WTC11 (cell line): ENCODE measurements around the gene NECAB2.

Experiments used
- CBFB ChIP-seq: sonication (generic); formaldehyde crosslinking; IDR thresholded peaks from 2 replicates; pipeline ENCODE4 v1.8.1; 2022; ENCODE audit warnings: mild to moderate bottlenecking, low read depth, missing genetic modification reagents
- JUN ChIP-seq: sonication (generic); formaldehyde crosslinking; IDR thresholded peaks from 2 replicates; pipeline ENCODE4 v1.8.0; 2023; ENCODE audit warnings: mild to moderate bottlenecking, missing genetic modification reagents
- TF ChIP-seq, protein P1 (sequence below): fragments of 200-600 bp; IDR thresholded peaks from 2 replicates; pipeline ENCODE4 v1.8.0; 2022; ENCODE audit warnings: antibody characterized with exemption

DNA sequence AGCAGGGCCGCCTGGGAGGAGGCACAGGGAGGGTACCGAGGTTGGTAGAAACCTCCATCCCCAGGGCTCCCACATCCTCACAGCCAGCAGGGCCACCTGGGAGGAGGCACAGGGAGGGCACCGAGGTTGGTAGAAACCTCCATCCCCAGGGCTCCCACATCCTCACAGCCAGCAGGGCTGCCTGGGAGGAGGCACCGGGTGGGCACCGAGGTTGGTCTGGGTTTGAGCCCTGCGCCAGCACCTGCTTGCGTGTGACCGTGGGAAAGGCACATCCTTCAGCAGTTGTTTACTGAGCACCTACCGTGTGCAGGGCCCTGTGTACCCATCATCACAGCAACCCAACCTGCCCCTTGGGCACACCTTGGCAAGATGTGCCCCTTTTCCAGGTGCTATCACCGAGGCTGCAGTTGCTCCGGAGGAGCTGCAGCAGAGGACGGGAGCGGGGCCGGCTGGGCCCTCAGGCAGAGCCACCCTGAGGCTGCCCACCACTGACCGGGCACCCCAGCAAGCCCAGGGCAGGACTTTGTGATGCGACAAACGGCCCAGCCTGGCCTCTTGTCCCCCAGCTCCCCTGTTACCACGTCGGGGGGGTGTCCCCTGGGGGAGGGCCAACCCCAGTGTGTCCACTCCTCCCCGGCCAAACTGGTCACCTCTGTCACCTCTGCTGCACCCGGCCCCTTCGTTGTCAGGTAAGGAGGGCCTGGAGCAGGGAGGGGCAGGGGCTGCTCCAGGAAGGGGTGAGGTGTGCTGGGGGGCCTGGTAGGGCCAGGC, 37.1 kb upstream of the NECAB2 start:
- TF ChIP-seq, protein P1, sequence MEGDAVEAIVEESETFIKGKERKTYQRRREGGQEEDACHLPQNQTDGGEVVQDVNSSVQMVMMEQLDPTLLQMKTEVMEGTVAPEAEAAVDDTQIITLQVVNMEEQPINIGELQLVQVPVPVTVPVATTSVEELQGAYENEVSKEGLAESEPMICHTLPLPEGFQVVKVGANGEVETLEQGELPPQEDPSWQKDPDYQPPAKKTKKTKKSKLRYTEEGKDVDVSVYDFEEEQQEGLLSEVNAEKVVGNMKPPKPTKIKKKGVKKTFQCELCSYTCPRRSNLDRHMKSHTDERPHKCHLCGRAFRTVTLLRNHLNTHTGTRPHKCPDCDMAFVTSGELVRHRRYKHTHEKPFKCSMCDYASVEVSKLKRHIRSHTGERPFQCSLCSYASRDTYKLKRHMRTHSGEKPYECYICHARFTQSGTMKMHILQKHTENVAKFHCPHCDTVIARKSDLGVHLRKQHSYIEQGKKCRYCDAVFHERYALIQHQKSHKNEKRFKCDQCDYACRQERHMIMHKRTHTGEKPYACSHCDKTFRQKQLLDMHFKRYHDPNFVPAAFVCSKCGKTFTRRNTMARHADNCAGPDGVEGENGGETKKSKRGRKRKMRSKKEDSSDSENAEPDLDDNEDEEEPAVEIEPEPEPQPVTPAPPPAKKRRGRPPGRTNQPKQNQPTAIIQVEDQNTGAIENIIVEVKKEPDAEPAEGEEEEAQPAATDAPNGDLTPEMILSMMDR, result no peak
- no peak for TF ChIP-seq JUN (CRISPR knock-in tag)
- no peak for TF ChIP-seq CBFB (CRISPR knock-in tag)
